Left kidney (tissue), 8 donors: ENCODE measurements around the gene MESP2. TPM values are rescaled to one million over a fixed set of nuclear protein-coding genes. Genes with fewer than 3 reads are reported as not detected.

Source experiments
- DNase-seq: peaks from one replicate; pipeline ENCODE4 v3.0.0-alpha.2; 2013
- long read RNA-seq, 8 donors: transcript quantifications; one replicate each; lab custom pipeline, GENCODE V29; 2026
- polyA plus RNA-seq: library from polyadenylated mRNA; unstranded; fragments of 120-200 nt; gene quantifications from one replicate; pipeline ENCODE4 v1.2.1, GENCODE V29; 2013; ENCODE audit not compliant: insufficient read length

MESP2 gene
- polyA plus RNA-seq: 0.45 TPM
- long read RNA-seq, donor 1, partial matches to known transcripts: 111 of 111 reads
- long read RNA-seq, donor 1, other reads (novel, unspliced or antisense): 0 of 111 reads
- long read RNA-seq, donor 2, partial matches to known transcripts: 83 of 88 reads
- long read RNA-seq, donor 2, other reads (novel, unspliced or antisense): 5 of 88 reads
- long read RNA-seq, donor 3, partial matches to known transcripts: 153 of 162 reads
- long read RNA-seq, donor 3, other reads (novel, unspliced or antisense): 9 of 162 reads
- long read RNA-seq, donor 4: 0 reads
- long read RNA-seq, donor 5, partial matches to known transcripts: 0 of 1 reads
- long read RNA-seq, donor 5, other reads (novel, unspliced or antisense): 0 of 1 reads
- long read RNA-seq, donor 6: 0 reads
- long read RNA-seq, donor 7: 0 reads
- long read RNA-seq, donor 8: 0 reads

GRCh38 chr15:89776274-89777072 is at the start of gene MESP2:
Gene MESP2, plus strand, starts transcription at chr15:89776332. Its CDS starts 26 bp downstream, at chr15:89776358.
- DNase-seq: peak; percentile 82

DNA sequence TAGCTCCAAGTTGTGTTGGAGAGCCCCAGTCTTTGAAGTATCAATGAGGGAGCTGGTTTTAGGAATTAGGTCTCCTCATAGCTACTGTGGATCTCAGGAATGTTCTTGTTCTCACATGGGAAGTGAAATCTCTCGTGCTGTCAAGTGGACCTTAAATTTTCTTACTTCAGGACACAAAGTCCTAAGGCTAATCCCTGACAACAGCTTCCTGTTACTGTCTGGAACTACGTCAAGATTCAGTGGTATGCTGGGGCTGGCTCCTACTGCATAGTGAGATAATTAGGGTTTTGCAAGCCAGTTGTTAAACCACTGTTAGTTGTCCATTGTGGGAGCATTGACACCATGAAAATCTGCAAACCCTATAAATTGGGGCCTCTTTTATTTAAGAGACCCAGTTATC is 47.9 kb upstream of the MESP2 start:
- no peak for DNase-seq

DNA sequence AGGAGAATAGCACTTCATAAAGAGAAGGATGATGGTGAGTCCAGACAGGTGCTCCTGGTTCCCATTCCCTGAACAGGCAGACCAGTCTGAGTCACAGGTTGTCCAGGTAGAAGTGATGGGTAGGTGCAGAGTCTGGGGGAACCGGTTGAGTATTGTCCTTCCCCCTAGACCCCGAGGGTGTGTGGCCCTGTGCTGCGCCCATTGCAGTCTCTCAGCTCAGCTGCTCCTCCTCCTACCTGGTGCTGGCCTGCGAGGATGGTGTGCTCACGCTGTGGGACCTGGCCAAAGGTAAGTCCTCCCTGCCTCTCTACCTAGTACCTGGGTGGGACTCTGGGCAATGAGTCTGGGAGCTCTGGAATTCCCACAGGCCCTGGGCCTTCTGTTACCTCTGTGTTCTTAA is 44.9 kb upstream of the MESP2 start:
- no peak for DNase-seq

- no peak for DNase-seq
These were observed 43.5 kb upstream of the MESP2 start for GRCh38 chr15:89732451-89733172.

DNA sequence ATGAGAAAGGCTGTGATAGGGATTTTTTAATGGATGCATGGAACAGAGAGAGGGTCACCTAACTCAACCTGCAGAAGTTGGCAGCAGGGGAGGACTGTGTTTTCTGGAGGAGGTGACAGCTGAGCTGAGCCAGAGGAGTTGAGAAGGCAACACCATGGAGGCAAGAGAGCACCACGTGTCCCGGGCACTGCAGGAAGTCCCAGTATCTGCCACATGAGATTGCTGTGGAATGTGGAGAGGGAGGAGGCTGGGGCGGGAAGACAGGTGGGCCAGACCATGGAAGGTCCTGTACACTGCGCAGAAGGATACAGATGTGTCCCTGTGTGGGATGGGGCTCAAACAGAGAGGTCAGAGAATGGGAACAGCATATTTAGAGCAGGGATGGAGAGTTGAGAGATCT is 40.4 kb upstream of the MESP2 start:
- no peak for DNase-seq

- DNase-seq: peak; percentile 80
These were observed 36.0 kb upstream of the MESP2 start for GRCh38 chr15:89740137-89740536.

DNA sequence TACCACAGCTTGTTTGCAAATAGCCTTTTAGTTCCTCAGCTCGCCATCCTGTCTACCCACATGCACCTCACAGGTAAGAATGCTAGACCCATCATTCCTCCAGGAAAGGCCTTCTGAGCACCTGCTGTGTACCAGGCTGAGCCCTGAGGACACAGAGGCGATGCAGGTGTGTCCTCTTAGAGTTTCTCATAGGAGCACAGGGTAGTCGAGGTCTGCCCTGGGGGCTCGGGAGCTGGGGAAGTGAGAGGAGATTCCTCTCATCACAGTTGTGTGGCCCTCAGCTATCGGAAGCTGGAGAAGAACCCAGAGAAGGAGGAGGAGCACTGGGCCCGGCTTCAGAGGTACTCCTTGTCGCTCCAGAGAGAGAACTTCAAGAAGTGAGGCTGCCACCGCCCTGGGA is 33.1 kb upstream of the MESP2 start:
- no peak for DNase-seq

DNA sequence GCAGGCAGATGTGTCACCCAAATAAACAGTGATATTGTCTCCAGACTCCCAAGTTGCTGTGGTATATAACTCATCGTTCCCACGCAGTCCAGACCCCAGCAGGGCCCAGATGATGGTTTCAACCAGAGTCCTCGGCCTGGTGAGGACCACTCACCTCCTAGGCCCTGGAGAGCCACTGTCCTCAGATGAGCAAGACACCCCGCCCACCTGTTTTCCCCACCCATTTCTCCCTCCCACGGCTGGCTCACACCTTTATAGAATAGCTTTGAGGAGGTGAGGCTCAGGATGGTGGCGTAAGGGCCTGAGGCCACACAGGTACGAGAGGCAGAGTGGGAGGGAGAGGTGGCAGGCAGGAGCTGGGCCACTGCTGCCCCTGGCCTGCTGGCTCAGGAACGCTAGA is 32.5 kb upstream of the MESP2 start:
- no peak for DNase-seq

- DNase-seq: no peak
These were observed 31.0 kb upstream of the MESP2 start for GRCh38 chr15:89745131-89745530.

GRCh38 chr15:89745768-89746167 is 30.4 kb upstream of the MESP2 start:
- no peak for DNase-seq

GRCh38 chr15:89746386-89746780 is 29.7 kb upstream of the MESP2 start:
- no peak for DNase-seq

DNA sequence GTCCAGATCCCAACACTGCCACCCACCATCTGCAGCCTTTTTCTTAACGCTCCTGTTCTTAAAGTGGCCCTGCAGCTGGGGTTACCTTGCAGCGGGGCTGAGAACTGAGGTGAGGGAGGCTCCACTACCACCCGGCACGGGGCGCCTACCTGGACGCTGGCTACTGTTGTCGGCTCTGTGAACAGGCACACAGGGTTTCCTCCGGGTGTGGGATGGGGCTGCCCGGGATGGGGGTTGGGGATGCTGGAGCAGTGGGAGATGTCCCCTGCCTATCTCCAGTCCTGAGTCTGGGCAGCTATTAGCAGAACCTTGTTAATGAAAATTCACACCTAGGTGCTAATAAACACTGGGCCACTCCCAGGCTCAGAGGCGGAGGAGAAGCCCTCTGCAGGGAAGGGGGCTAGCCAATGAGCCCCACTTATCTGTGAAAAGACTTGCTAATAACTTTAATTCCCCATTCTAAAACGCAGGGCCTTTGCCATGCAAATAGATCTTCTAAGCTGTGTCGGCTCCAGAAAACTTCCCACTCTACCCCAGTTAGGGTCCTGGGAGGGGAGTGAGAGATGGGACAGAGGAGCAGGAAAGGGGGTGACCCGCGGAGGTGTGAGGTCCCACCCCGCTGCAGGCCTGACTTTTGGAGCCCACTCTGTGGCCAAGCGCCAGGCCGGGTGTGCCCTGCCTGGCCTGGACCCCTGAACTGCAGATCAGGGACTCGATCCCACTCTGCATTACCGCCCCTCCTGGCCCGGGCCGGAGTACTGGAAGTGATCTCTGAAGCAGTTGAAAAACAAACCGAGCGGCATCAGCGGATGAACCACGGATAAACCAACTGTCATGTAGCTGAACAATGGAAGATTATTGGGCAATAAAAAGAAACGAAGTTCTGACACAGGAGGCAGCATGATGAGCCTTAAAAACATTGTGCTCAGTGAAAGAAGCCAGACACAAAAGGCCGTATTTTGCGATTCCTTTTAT is 28.1 kb upstream of the MESP2 start:
- no peak for DNase-seq

DNA sequence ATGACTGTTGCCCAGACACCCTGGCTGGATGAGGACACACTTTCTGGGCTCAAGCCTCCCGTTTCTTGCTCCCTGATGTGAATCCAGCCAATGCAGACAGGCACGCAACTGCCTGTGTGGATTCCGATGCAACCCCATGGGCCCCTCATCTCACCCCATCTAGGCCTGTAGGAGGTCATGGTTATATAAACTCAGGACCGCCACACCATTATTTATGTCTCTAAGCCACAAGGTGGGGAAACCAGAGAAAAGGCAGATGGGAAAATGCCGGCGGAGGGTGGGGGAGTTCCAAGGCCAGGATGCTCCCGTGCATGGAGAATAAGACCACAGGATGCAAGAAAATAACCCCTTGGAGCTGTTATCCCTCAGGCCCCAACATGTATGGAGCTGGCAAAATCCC is 27.1 kb upstream of the MESP2 start:
- no peak for DNase-seq

DNA sequence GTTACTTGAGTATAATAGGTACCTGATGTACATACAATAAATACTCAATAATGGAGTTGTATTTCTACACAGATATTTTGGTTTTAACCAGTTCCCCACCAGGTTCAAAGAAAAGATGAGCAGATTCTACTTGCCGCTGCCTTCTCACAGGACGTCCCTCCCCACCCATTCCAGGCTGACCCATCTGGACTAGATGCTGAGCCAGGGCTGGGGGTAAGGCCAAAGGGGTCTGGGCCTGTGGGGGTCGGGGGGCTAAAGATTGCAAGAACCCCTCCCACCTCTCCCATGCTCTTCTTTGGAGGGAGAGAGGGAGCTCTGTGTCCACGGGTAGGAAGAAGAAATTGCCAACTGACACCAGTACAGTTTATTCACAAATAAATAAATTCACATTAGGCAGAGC is 26.6 kb upstream of the MESP2 start:
- no peak for DNase-seq

- no peak for DNase-seq
These were observed 26.1 kb upstream of the MESP2 start for GRCh38 chr15:89749951-89750559.

DNA sequence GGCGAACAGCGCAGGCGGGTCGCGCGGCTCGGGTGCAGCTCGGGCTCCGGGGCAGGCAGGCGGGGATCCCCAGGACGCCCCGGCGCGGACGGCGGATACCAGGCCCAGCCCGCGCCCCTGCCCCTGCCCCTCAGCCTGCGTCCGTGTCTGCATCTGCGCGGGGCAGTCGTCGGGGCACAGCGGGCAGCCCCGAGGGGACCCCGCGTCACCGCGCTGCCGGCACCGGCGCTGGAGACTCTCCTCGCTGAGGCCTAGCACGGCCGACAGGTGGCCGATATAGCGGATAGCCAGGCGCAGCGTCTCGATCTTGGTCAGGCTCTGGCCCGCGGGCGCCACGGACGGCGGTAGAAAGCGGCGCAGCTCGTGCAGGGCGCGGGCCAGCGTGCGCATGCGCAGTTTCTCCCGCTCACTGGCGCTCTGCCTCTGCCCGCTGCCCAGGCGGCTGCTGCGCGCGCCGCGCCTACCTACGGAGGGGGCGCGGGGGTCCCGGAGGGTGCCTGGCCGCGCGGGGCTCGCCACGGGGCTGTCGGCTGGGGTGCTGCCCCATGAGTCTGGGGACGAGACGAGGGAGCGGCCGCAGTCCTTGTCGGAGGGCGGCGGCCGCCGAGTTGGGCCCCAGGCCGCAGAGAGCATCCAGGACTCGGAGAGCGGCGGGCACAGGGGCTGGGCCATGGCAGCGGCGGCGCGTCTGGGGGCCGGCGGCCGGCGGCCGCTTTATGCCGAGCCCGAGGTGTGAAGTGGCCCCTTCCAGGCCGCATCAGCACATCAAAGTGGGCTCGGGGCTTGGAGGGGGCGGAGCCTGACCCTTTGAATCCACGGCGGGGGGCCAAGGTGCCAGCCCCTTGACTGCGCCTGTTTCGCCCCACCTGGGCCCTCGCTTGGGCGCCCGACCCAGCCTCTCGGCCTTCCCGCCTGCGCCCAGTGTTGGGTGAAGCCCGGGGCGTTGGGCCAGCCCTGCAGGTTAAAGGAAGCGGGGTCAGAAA is 25.3 kb upstream of the MESP2 start, which contains the start of gene MESP1:
Gene MESP1, minus strand, starts transcription at position 690 of the 983 bp plus-strand sequence. Its CDS starts 18 bp downstream, at position 672.
- DNase-seq: peak; percentile 87

- DNase-seq: no peak
These were observed 24.4 kb upstream of the MESP2 start for GRCh38 chr15:89751748-89752147.

GRCh38 chr15:89753855-89754254 is 22.3 kb upstream of the MESP2 start:
- no peak for DNase-seq

- no peak for DNase-seq
These were observed 21.6 kb upstream of the MESP2 start for GRCh38 chr15:89754361-89755154.
